GM12878 (cell line): Measurements from ENCODE around the gene BORCS5. TPM values are rescaled to one million over a fixed set of nuclear protein-coding genes. Genes with fewer than 3 reads are reported as not detected.

Experiments used
- ATAC-seq: fragments of 200-7000 bp; cut with Tn5 transposase; 3 replicates; pipeline ENCODE4 v1.9.1; 2020; ENCODE audit warnings: mild to moderate bottlenecking, moderate library complexity
- BruUV-seq: library from RNA; stranded (reverse); fragments of 400-500 nt; replicated peaks from 2 replicates; lab custom pipeline; 2021; lab: Mats Ljungman, UMichigan
- CTCF ChIA-PET: fragments of 300-600 bp; sonication (Branson Sonifier 250); formaldehyde crosslinking; extraction: SDS; loops from one replicate; lab custom pipeline; 2021; ENCODE audit warnings: inconsistent platforms; lab: Yijun Ruan, JAX
- POLR2A ChIA-PET: fragments of 350-600 bp; formaldehyde crosslinking; extraction: SDS; loops from one replicate; lab custom pipeline; 2021; ENCODE audit warnings: inconsistent platforms; lab: Charles Lee
- RAD21 ChIA-PET: fragments of 300-600 bp; sonication (Branson Sonifier 250); formaldehyde crosslinking; loops from one replicate; lab custom pipeline; 2023; ENCODE audit warnings: antibody characterized with exemption; ENCODE audit not compliant: unreplicated experiment; lab: Charles Lee
- SMC1A ChIA-PET: fragments of 300-600 bp; sonication (Branson Sonifier 250); formaldehyde crosslinking; loops from one replicate; lab custom pipeline; 2023; ENCODE audit not compliant: unreplicated experiment, uncharacterized antibody; lab: Charles Lee
- DNase-seq: peaks from one replicate; pipeline ENCODE4 v3.0.0-alpha.2; 2011; ENCODE audit warnings: low read depth, low spot score
- FAIRE-seq: peaks from 3 replicates; lab custom pipeline; 2011; peaks lifted over from hg19 to GRCh38; lab: Jason Lieb, UNC
- H2AFZ ChIP-seq: 2 replicates; pipeline ENCODE4 v1.6.0; 2011; ENCODE audit warnings: low read depth, low read length, control low read depth; ENCODE audit not compliant: control insufficient read depth
- H3K27ac ChIP-seq: 2 replicates; pipeline ENCODE4 v1.5.1; 2011; ENCODE audit warnings: control low read depth; ENCODE audit not compliant: control insufficient read depth, insufficient read depth
- H3K27me3 ChIP-seq, 2 experiments: replicated peaks in 1 of 2; 2 replicates each; pipeline versions ENCODE4 v1.6.0 to v1.6.1; 2011; ENCODE audit warnings: low read length in 1 of 2; ENCODE audit not compliant: control insufficient read depth in 2 of 2, insufficient read depth in 2 of 2
- H3K36me3 ChIP-seq, 2 experiments: 2 replicates each; pipeline ENCODE4 v1.5.1; 2011; ENCODE audit warnings: low read length in 1 of 2; ENCODE audit not compliant: control insufficient read depth in 2 of 2, insufficient read depth in 2 of 2
- H3K4me1 ChIP-seq: 2 replicates; pipeline ENCODE4 v1.6.1; 2011; ENCODE audit warnings: mild to moderate bottlenecking, low read length, moderate library complexity, mixed read lengths; ENCODE audit not compliant: control insufficient read depth, insufficient read depth
- H3K4me2 ChIP-seq: 2 replicates; pipeline ENCODE4 v1.6.0; 2011; ENCODE audit warnings: control low read depth; ENCODE audit not compliant: control insufficient read depth, insufficient read depth
- H3K4me3 ChIP-seq: fragments of 200-600 bp; sonication (generic); 2 replicates; pipeline ENCODE4 v1.5.1; 2016
- H3K79me2 ChIP-seq: 2 replicates; pipeline ENCODE4 v1.6.0; 2011; ENCODE audit warnings: low read length; ENCODE audit not compliant: control insufficient read depth, insufficient read depth
- H3K9ac ChIP-seq: 2 replicates; pipeline ENCODE4 v1.8.0; 2011; ENCODE audit warnings: low read length, control low read depth, mixed read lengths; ENCODE audit not compliant: control insufficient read depth, insufficient read depth
- H3K9me3 ChIP-seq: replicated peaks from 3 replicates; pipeline ENCODE4 v1.5.1; 2011; ENCODE audit warnings: mild to moderate bottlenecking, low read length; ENCODE audit not compliant: control insufficient read depth, insufficient read depth
- H4K20me1 ChIP-seq: 2 replicates; pipeline ENCODE4 v1.6.0; 2011; ENCODE audit not compliant: control insufficient read depth, insufficient read depth
- ASH2L ChIP-seq: fragments of 300-600, 200-600 bp; sonication (generic); IDR thresholded peaks from 2 replicates; pipeline ENCODE4 v1.6.1; 2017; ENCODE audit warnings: low read depth, mild to moderate bottlenecking, borderline replicate concordance
- BMI1 ChIP-seq: fragments of 450-650 bp; IDR thresholded peaks from 2 replicates; pipeline ENCODE4 v1.6.1; 2016; ENCODE audit warnings: mild to moderate bottlenecking, moderate library complexity, borderline replicate concordance
- CBFB ChIP-seq: IDR thresholded peaks from 2 replicates; pipeline ENCODE4 v1.6.1; 2016; ENCODE audit warnings: antibody characterized with exemption, low read depth
- CHD2 ChIP-seq: IDR thresholded peaks from 2 replicates; pipeline ENCODE4 v1.6.1; 2011; ENCODE audit warnings: low read depth, low read length, improper control_type of control experiment, borderline replicate concordance
- E2F4 ChIP-seq: IDR thresholded peaks from 2 replicates; pipeline ENCODE4 v1.6.1; 2012; ENCODE audit warnings: low read depth, low read length, improper control_type of control experiment
- FOXM1 ChIP-seq: IDR thresholded peaks from 2 replicates; pipeline ENCODE4 v1.6.1; 2012; ENCODE audit warnings: low read depth, mild to moderate bottlenecking, inconsistent platforms, low read length, moderate library complexity
- MEF2B ChIP-seq: fragments of 450-650 bp; IDR thresholded peaks from 2 replicates; pipeline ENCODE4 v1.6.1; 2018; ENCODE audit warnings: mild to moderate bottlenecking, moderate library complexity; ENCODE audit not compliant: partially characterized antibody, poor library complexity, severe bottlenecking
- NBN ChIP-seq: fragments of 450-650 bp; IDR thresholded peaks from 2 replicates; pipeline ENCODE4 v1.6.1; 2016
- NFXL1 ChIP-seq: fragments of 450-650 bp; IDR thresholded peaks from 2 replicates; pipeline ENCODE4 v1.6.1; 2017; ENCODE audit warnings: antibody characterized with exemption, mild to moderate bottlenecking, borderline replicate concordance
- PAX8 ChIP-seq: fragments of 450-650 bp; IDR thresholded peaks from 2 replicates; pipeline ENCODE4 v1.6.1; 2017; ENCODE audit warnings: mild to moderate bottlenecking, moderate library complexity
- RAD51 ChIP-seq: fragments of 450-650 bp; IDR thresholded peaks from 2 replicates; pipeline ENCODE4 v1.6.1; 2016; ENCODE audit warnings: moderate library complexity, mild to moderate bottlenecking, inconsistent platforms
- SIN3A ChIP-seq: IDR thresholded peaks from 2 replicates; pipeline ENCODE4 v1.6.1; 2012; ENCODE audit warnings: low read depth, low read length, improper control_type of control experiment
- SMC3 ChIP-seq: IDR thresholded peaks from 2 replicates; pipeline ENCODE4 v1.6.1; 2011; ENCODE audit warnings: low read length, improper control_type of control experiment, borderline replicate concordance
- STAT3 ChIP-seq: IDR thresholded peaks from 2 replicates; pipeline ENCODE4 v1.6.1; 2011; ENCODE audit warnings: low read depth, low read length, improper control_type of control experiment
- TCF12 ChIP-seq: IDR thresholded peaks from 2 replicates; pipeline ENCODE4 v1.6.1; 2011; ENCODE audit warnings: low read depth, mild to moderate bottlenecking, low read length
- ZNF207 ChIP-seq: fragments of 450-650 bp; IDR thresholded peaks from 2 replicates; pipeline ENCODE4 v1.6.1; 2014; ENCODE audit warnings: antibody characterized with exemption, mild to moderate bottlenecking, borderline replicate concordance
- ZSCAN29 ChIP-seq: fragments of 450-650 bp; IDR thresholded peaks from 2 replicates; pipeline ENCODE4 v1.6.1; 2017; ENCODE audit warnings: mild to moderate bottlenecking, moderate library complexity
- WGBS: methylation state at CpG from one replicate; pipeline ENCODE4 v1.1.6; 2016; ENCODE audit warnings: low lambda C conversion rate; ENCODE audit not compliant: insufficient replicate concordance, insufficient coverage; ENCODE audit errors: missing lambda C conversion rate; 5-methylcytosine and 5-hydroxymethylcytosine counted together
- in situ Hi-C: fragments of 300-500 bp; cut with MboI; formaldehyde crosslinking; loops from 9 replicates; pipeline ENCODE4 v1.14.3; 2018; ENCODE audit warnings: mixed read lengths
- intact Hi-C: fragments of 100-400 bp; cut with micrococcal nuclease; formaldehyde crosslinking; loops from one replicate; pipeline ENCODE4 v1.14.2; 2022; ENCODE audit not compliant: unreplicated experiment
- polyA plus RNA-seq, 11 experiments: library from polyadenylated mRNA; depleted of rRNA in 4 of 11; unstranded in 6 of 11; stranded (reverse) in 5 of 11; fragments of >200 nt; fragmentation: Nextera tagmentation in 4 of 11; fragmentation: Illumina TruSeq in 1 of 11; extraction: Ambion mirVana in 4 of 11; extraction: Trizol in 1 of 11; gene quantifications; 1 replicate in 1 of 11; 2 replicates in 10 of 11; pipeline versions ENCODE4 v1.2.1 to v1.2.3, GENCODE V29; 2011 to 2016; ENCODE audit warnings: inconsistent platforms in 2 of 11, missing spikeins in 2 of 11, low read depth in 1 of 11
- total RNA-seq, 4 experiments: library from RNA; depleted of rRNA in 3 of 4; stranded (reverse); fragments of >200 nt in 3 of 4; fragmentation: Illumina TruSeq in 1 of 4; extraction: Trizol in 1 of 4; gene quantifications; 2 replicates each; pipeline versions ENCODE4 v1.2.1 to v1.2.3, GENCODE V29; 2013 to 2021
- TF ChIP-seq, protein P1 (sequence below): IDR thresholded peaks from 2 replicates; pipeline ENCODE4 v1.6.1; 2012; ENCODE audit warnings: low read depth, low read length, improper control_type of control experiment

The BORCS5 gene
- total and polyA plus RNA-seq, 10 of the 15 experiments (the other 5 are each of a cell fraction or from before 2014, with no cell fraction given): 1.4 to 39.7 (median 16.1) TPM

- intact Hi-C loops: no loop called here
- Histone ChIP-seq H3K9me3 (no peaks in the 10 kb centered on the region), H3K79me2 (no peaks in the 10 kb centered on the region), H3K4me2 (no peak overlapping the region), H3K27me3 (no peaks in the 10 kb centered on the region), H3K36me3 (no peaks in the 10 kb centered on the region), H3K27ac (no peak overlapping the region), H3K4me3 (no peak overlapping the region), H2AFZ (no peak overlapping the region), H4K20me1 (no peaks in the 10 kb centered on the region), H3K9ac (no peak overlapping the region), H3K4me1 (no peaks in the 10 kb centered on the region)
- CTCF ChIA-PET: no interaction called here
- no peak for DNase-seq
- in situ Hi-C loops: no loop called here
- RAD21 ChIA-PET: no interaction called here
- no peak for ATAC-seq
- no peak for TF ChIP-seq TCF12
- TF ChIP-seq, protein P1, sequence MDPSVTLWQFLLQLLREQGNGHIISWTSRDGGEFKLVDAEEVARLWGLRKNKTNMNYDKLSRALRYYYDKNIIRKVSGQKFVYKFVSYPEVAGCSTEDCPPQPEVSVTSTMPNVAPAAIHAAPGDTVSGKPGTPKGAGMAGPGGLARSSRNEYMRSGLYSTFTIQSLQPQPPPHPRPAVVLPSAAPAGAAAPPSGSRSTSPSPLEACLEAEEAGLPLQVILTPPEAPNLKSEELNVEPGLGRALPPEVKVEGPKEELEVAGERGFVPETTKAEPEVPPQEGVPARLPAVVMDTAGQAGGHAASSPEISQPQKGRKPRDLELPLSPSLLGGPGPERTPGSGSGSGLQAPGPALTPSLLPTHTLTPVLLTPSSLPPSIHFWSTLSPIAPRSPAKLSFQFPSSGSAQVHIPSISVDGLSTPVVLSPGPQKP: no peak
- FAIRE-seq: no peak
- WGBS: 93% methylated on average over 2 of the region's 2 CpGs
- SMC1A ChIA-PET: interaction anchor here (0.7 to 1.0 kb wide), 2 partner anchors 9 to 80 kb away, joined by 3 to 5 read pairs; no protein-coding TSS in a partner anchor
- POLR2A ChIA-PET: no interaction called here
- BruUV-seq: no TSS peak
Observed at GRCh38 chr12:12393171-12393570, 36.3 kb downstream of the BORCS5 start.

GRCh38 chr12:12396694-12397093 lies 39.8 kb downstream of the BORCS5 start:
- H3K4me1 ChIP-seq: no peaks in the 10 kb centered on the region
- FAIRE-seq: no peak
- H3K9me3 ChIP-seq: no peaks in the 10 kb centered on the region; the same call in 2 of the 3 replicates
- ChIA-PET RAD21 (no interaction called here), SMC1A (interaction anchor here (1.0 to 2.0 kb wide), 4 partner anchors 9 to 295 kb away, joined by 3 to 5 read pairs (median 4); no protein-coding TSS in a partner anchor), CTCF (interaction anchor here (2.2 to 4.4 kb wide), 2 partner anchors 11 to 58 kb away, joined by 5 to 24 read pairs; no protein-coding TSS in a partner anchor), POLR2A (no interaction called here)
- no peaks in the 10 kb centered on the region for H4K20me1 ChIP-seq
- no peaks in the 10 kb centered on the region for H3K27me3 ChIP-seq
- no peak overlapping the region for H3K27ac ChIP-seq
- H3K4me3 ChIP-seq: no peak overlapping the region
- WGBS: 100% methylated on average over 4 of the region's 4 CpGs
- no peak for DNase-seq
- no TSS peak for BruUV-seq
- intact Hi-C loops (no loop called here), in situ Hi-C loops (no loop called here)
- no peak overlapping the region for H3K4me2 ChIP-seq
- H3K36me3 ChIP-seq: peaks cover 0 to 3% of the 10 kb centered on the region in 2 experiments; a peak in 1 of 4 replicates
- no peak for ATAC-seq
- H2AFZ ChIP-seq: no peak overlapping the region
- no peak overlapping the region for H3K9ac ChIP-seq
- no peaks in the 10 kb centered on the region for H3K79me2 ChIP-seq
- TF ChIP-seq PAX8 (no peak), E2F4 (no peak), SMC3 (no peak), RAD51 (no peak), MEF2B (no peak), NBN (no peak), STAT3 (no peak), CBFB (no peak), ZNF207 (no peak), FOXM1 (no peak), BMI1 (no peak), ASH2L (no peak), NFXL1 (no peak), CHD2 (no peak), ZSCAN29 (no peak), SIN3A (no peak)
